Panc1 (cell line): ENCODE results near the gene TIMM8A. TPM values are rescaled to one million over a fixed set of nuclear protein-coding genes. Genes with fewer than 3 reads are reported as not detected.

ENCODE experiments used
- ATAC-seq: fragments of 200-7000 bp; cut with Tn5 transposase; 2 replicates; pipeline ENCODE4 v1.9.1; 2020; ENCODE audit warnings: mild to moderate bottlenecking, moderate library complexity
- BruUV-seq: library from RNA; stranded (reverse); fragments of 400-500 nt; replicated peaks from 2 replicates; lab custom pipeline; 2021; lab: Mats Ljungman, UMichigan
- CTCF ChIA-PET: fragments of 300-600 bp; sonication (Branson Sonifier 250); formaldehyde crosslinking; loops from one replicate; lab custom pipeline; 2022; ENCODE audit warnings: antibody characterized with exemption; lab: Charles Lee
- POLR2A ChIA-PET: fragments of 300-600 bp; sonication (Branson Sonifier 250); formaldehyde crosslinking; loops from one replicate; lab custom pipeline; 2022; ENCODE audit warnings: antibody characterized with exemption; lab: Charles Lee
- DNase-seq: peaks from one replicate; pipeline ENCODE4 v3.0.0-alpha.2; 2010; ENCODE audit warnings: low read depth, low spot score
- H3K27ac ChIP-seq: 2 replicates; pipeline ENCODE4 v1.5.1; 2011; ENCODE audit warnings: mild to moderate bottlenecking, low read length, inconsistent platforms
- H3K27me3 ChIP-seq: fragments of 200-500 bp; sonication (Bioruptor generic); 2 replicates; pipeline ENCODE4 v1.6.0; 2014; ENCODE audit warnings: low read length, inconsistent platforms; ENCODE audit not compliant: control insufficient read depth, insufficient read depth
- H3K36me3 ChIP-seq: fragments of 200-500 bp; sonication (Bioruptor generic); 2 replicates; pipeline ENCODE4 v1.5.1; 2014; ENCODE audit warnings: inconsistent platforms, mild to moderate bottlenecking, low read length, moderate library complexity; ENCODE audit not compliant: control insufficient read depth, insufficient read depth
- H3K4me1 ChIP-seq: 2 replicates; pipeline ENCODE4 v1.5.1; 2011; ENCODE audit warnings: inconsistent platforms, mild to moderate bottlenecking, low read length, moderate library complexity; ENCODE audit not compliant: control insufficient read depth, insufficient read depth
- H3K4me3 ChIP-seq, 2 experiments: 2 replicates each; pipeline ENCODE4 v1.5.1; 2011 to 2012; ENCODE audit warnings: low read depth in 2 of 2, low read length in 2 of 2, mild to moderate bottlenecking in 2 of 2, inconsistent platforms in 1 of 2, moderate library complexity in 1 of 2
- H3K9me3 ChIP-seq: fragments of 200-500 bp; sonication (Bioruptor generic); 2 replicates; pipeline ENCODE4 v1.5.1; 2014; ENCODE audit warnings: low read depth, mild to moderate bottlenecking, inconsistent platforms, low read length, moderate library complexity; ENCODE audit not compliant: control insufficient read depth, insufficient read depth
- POLR2AphosphoS5 ChIP-seq: IDR thresholded peaks from 2 replicates; pipeline ENCODE4 v1.6.1; 2012; ENCODE audit warnings: mild to moderate bottlenecking, low read depth, low read length, moderate library complexity
- SIN3A ChIP-seq: IDR thresholded peaks from 2 replicates; pipeline ENCODE4 v1.6.1; 2012; ENCODE audit warnings: low read depth, mild to moderate bottlenecking, low read length, moderate library complexity, borderline replicate concordance; ENCODE audit not compliant: insufficient read depth
- TCF7L2 ChIP-seq: IDR thresholded peaks from 2 replicates; pipeline ENCODE4 v1.6.1; 2011; ENCODE audit warnings: mild to moderate bottlenecking, low read depth, low read length, inconsistent platforms
- in situ Hi-C: cut with HindIII; loops from 2 replicates; pipeline ENCODE4 v1.10.0; 2016; ENCODE audit warnings: low sequenced_read_pairs, low pct_unique_long_range_greater_than_20kb
- intact Hi-C: fragments of 100-400 bp; cut with micrococcal nuclease; formaldehyde crosslinking; loops from one replicate; pipeline ENCODE4 v1.10.0; 2022; ENCODE audit not compliant: unreplicated experiment
- total RNA-seq: library from RNA; stranded (reverse); gene quantifications from one replicate; pipeline ENCODE4 v1.2.1, GENCODE V29; 2021; ENCODE audit not compliant: unreplicated experiment
- TF ChIP-seq, protein P1 (sequence below), 2 experiments: IDR thresholded peaks; 2 replicates each; pipeline ENCODE4 v1.6.1; 2011 to 2012; ENCODE audit warnings: low read depth in 2 of 2, control low read depth in 1 of 2, low read length in 1 of 2, mild to moderate bottlenecking in 1 of 2, moderate library complexity in 1 of 2; ENCODE audit not compliant: insufficient read depth in 1 of 2
- TF ChIP-seq, protein P2 (sequence below): fragments of 450-650 bp; IDR thresholded peaks from 2 replicates; pipeline ENCODE4 v1.5.1; 2017; ENCODE audit warnings: mild to moderate bottlenecking

TIMM8A gene
- total RNA-seq, 1 experiment from 2014 or later = 39.1 TPM

DNA sequence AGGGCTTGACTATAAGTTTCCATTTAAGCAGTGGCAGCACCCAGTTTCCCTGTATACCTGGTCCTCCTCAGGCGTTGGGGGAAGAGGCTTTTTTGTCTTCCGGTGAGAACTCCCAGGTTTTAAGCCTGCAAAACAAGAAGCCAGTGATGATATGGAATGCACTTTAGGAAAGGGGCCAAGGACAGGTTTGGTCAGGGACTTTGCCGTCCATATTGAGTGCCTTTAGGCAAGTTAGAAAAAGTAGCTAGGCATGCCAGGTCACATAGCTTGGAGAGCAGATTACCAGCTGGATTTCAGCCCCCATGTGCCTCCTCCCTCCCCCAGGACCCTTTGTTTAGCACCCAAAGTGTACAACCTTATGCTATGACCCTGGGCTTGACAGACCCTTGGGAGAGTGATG is 13.6 kb upstream of the TIMM8A start:
- BruUV-seq = no TSS peak
- no peaks in the 10 kb centered on the region for H3K4me1 ChIP-seq
- H3K9me3 ChIP-seq = no peaks in the 10 kb centered on the region
- no peak for DNase-seq
- TF ChIP-seq, protein P1, sequence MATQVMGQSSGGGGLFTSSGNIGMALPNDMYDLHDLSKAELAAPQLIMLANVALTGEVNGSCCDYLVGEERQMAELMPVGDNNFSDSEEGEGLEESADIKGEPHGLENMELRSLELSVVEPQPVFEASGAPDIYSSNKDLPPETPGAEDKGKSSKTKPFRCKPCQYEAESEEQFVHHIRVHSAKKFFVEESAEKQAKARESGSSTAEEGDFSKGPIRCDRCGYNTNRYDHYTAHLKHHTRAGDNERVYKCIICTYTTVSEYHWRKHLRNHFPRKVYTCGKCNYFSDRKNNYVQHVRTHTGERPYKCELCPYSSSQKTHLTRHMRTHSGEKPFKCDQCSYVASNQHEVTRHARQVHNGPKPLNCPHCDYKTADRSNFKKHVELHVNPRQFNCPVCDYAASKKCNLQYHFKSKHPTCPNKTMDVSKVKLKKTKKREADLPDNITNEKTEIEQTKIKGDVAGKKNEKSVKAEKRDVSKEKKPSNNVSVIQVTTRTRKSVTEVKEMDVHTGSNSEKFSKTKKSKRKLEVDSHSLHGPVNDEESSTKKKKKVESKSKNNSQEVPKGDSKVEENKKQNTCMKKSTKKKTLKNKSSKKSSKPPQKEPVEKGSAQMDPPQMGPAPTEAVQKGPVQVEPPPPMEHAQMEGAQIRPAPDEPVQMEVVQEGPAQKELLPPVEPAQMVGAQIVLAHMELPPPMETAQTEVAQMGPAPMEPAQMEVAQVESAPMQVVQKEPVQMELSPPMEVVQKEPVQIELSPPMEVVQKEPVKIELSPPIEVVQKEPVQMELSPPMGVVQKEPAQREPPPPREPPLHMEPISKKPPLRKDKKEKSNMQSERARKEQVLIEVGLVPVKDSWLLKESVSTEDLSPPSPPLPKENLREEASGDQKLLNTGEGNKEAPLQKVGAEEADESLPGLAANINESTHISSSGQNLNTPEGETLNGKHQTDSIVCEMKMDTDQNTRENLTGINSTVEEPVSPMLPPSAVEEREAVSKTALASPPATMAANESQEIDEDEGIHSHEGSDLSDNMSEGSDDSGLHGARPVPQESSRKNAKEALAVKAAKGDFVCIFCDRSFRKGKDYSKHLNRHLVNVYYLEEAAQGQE (IDR thresholded peaks at IDR 0.05; ENCODE audit: insufficient read depth in 1 of 2, low read depth in 2 of 2, low read length in 1 of 2) = no peak
- no peak for TF ChIP-seq SIN3A
- TF ChIP-seq, protein P2, sequence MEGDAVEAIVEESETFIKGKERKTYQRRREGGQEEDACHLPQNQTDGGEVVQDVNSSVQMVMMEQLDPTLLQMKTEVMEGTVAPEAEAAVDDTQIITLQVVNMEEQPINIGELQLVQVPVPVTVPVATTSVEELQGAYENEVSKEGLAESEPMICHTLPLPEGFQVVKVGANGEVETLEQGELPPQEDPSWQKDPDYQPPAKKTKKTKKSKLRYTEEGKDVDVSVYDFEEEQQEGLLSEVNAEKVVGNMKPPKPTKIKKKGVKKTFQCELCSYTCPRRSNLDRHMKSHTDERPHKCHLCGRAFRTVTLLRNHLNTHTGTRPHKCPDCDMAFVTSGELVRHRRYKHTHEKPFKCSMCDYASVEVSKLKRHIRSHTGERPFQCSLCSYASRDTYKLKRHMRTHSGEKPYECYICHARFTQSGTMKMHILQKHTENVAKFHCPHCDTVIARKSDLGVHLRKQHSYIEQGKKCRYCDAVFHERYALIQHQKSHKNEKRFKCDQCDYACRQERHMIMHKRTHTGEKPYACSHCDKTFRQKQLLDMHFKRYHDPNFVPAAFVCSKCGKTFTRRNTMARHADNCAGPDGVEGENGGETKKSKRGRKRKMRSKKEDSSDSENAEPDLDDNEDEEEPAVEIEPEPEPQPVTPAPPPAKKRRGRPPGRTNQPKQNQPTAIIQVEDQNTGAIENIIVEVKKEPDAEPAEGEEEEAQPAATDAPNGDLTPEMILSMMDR = no peak
- no peak for TF ChIP-seq POLR2AphosphoS5
- TF ChIP-seq TCF7L2 = no peak
- no peaks in the 10 kb centered on the region for H3K36me3 ChIP-seq
- no peak overlapping the region for H3K27ac ChIP-seq
- in situ Hi-C loops = no loop called here
- intact Hi-C loops = no loop called here
- POLR2A ChIA-PET = no interaction called here
- no peak overlapping the region for H3K4me3 ChIP-seq
- ATAC-seq = no peak
- H3K27me3 ChIP-seq = no peaks in the 10 kb centered on the region
- CTCF ChIA-PET = interaction anchor here (1.6 kb wide), 1 partner anchor 28 kb away, joined by 5 read pairs; the partner anchor contains the start of gene RPL36A

DNA sequence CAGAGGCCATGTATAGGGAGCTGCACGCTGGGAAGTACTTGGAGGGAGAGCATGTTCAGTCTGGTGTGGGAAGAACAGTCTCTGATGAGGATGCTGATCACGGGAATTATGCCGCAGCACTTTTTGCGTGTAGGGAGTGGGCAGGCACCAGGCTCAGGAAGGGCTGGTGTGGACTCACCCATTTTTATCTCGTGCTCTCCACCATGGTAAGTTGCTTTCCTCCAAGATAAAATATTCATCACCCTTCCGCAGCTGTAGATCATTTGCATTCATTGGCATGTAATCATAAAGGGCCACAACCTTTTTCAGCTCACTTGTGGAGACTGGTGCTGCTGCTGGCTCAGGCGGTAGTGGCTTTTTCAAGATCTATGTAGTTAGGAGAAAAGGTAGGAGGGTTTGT is 11.8 kb upstream of the TIMM8A start:
- no peak overlapping the region for H3K27ac ChIP-seq
- DNase-seq = no peak
- H3K27me3 ChIP-seq = no peaks in the 10 kb centered on the region
- in situ Hi-C loops (no loop called here), intact Hi-C loops (no loop called here)
- ATAC-seq = no peak
- POLR2A ChIA-PET = no interaction called here
- TF ChIP-seq TCF7L2 = no peak
- TF ChIP-seq, protein P1 (IDR thresholded peaks at IDR 0.05; ENCODE audit: insufficient read depth in 1 of 2, low read depth in 2 of 2, low read length in 1 of 2) = no peak
- H3K36me3 ChIP-seq = no peaks in the 10 kb centered on the region
- H3K4me3 ChIP-seq = no peak overlapping the region
- no TSS peak for BruUV-seq
- no peaks in the 10 kb centered on the region for H3K9me3 ChIP-seq
- CTCF ChIA-PET = no interaction called here
- H3K4me1 ChIP-seq = no peaks in the 10 kb centered on the region
